GM19240 (cell line): ENCODE data around the gene CHST13.
"Not testable (repeated sequence)": the region's sequence is repeated elsewhere in the genome, so short reads cannot be mapped to it uniquely, and the experiment has no call there.

Experiments used
- DNase-seq: peaks from one replicate; pipeline ENCODE4 v3.0.0; 2011; ENCODE audit warnings: low spot score; ENCODE audit not compliant: insufficient read length

The CHST13 gene

DNA sequence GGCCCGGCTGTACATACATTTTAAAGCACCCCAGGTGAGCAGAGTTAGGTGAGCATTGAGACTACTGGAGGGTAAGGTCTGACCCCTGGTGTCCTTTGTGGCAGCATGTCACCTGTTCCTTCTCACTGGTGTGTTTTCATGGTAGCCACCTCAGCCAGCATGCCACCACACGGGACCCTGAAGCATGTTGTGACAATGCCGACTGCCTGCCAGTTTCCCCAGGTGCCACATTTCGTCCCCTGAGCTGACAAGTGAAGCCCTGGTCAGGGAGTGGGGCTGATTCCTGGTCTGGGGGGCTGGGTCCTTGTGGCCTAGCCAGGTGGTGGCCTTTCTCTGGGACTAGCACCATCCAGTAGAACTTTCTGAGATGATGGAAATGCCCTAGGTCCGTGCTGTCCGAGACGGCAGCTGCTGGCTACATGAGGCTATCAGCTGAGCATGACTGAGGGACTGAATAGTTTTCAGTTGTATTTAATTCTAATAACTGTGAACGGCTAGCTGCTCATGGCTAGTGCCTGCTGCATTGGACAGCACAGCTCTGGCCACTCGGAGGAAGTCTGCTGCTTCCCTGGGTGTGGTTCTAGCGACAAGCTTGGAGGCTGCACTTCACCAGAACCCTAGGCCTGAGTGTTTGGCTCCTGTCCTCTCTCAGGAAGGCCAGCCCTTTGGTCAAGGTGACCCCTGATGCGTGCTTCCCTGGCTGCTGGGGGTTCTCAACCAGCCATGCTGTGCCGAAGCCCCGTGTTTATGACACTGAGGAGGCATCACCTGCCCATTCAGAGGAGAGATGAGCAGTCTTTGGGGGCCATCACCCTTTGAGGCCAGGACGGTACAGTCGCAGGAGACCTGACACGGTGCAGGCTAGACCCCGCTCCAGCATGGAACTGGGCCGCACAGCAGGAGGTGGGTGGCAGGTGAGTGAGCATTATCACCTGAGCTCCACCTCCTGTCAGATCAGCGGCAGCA, 30.9 kb downstream of the CHST13 start:
- no peak for DNase-seq

DNA sequence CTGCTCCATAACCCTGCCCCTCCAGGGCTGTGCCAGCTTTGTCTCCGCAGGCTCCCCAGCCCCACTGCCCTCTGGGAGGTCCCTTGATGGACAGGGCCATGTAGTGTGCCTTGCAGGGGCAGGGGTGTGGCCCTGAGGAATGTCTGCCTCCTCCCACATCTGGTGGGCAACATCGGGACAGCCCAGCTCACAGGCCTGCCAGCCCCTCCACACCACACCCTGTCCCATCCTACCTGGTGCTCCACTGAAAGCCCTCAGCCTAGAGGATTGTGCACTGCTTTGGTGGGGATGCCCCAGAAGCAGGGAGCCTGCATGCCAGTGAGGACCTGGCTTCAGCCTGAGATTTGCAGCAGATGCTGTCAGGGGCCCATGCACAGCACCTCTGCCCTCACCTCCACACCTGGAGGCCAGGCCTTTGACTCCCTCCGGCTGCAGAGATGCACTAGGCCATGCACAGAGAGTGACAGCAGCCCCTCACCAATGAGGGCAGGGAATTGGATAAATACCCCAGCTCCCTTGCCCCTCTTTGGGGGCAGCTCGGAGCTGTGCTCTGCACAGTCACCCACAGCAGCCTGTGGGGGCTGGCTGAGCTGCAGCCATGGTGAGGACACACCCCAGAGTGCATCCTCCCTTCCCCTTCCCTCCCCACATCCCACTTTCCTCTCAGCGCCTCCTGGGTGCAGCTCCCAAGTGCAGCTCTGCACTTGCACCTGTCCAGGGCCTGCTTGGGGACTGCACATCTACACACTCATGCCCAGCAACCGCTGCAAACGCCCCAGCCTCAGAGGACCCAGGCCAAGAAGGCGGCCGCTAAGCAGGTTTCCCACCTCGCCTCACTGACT, 32.1 kb downstream of the CHST13 start:
- DNase-seq: no peak

DNA sequence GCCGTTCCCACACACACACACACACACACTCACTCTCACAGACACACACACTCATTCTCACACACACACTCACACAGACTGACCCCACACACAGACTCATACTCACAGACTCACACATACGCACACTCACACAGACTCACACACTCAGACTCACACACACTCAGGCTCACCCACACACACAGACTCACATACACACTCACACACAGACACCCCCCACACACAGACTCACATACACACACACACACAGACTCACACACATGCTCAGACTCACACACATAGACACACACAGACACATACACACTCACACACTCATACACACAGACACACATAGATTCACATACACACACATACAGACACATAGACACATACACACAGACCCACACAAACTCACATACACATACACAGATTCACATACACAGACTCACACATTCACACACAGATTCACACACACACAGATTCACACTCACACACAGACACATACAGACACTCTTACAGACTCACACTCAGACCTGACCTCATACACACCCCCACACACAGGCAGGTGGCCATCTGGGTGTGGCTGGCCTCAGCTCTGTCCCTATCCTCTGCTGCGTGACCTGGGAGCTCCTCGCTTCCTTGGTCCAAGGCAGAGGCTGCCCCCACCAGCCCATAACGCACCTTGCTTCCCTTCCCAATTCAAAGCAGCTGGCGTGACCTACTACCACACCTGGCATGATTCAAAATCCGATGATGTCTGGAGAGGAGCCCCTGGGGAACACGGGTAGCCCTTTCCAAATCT, 32.9 kb downstream of the CHST13 start:
- no peak for DNase-seq

DNA sequence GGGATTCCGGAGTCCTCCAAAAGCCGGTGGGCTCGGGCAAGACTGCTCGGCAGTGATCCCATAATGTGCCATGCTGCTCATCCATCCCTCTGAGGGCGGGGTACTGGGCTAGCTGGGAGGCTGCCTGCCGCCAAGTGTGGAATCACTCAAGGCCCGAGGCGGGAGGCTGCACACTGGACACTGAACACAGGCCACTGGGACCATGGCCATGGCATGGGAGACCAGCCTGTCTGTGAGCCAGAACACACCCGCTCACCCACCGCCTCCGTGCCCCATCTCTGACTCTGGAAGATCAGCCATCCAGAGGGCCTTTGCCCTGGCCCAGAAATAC, 33.4 kb downstream of the CHST13 start:
- no peak for DNase-seq

DNA sequence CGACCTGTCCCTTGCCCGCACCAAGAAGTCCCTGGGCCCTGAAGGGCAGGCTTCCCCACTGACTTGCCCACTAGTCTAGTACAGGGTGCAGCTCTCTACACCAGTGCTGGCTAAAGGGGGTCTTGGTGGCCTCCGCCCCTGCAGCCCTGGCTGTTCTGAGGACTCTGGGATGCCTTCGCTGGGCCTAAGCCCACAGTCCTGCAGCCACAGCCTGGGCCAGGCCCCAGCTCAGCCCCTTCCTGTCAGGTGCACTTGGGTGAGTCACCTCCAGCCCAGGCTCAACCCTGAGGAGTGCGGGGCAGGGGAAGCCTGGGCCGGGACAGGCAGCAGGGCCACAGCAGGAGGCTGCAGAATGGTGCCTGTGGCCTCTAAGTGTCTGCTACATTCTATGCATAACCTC, 33.8 kb downstream of the CHST13 start:
- no peak for DNase-seq

DNA sequence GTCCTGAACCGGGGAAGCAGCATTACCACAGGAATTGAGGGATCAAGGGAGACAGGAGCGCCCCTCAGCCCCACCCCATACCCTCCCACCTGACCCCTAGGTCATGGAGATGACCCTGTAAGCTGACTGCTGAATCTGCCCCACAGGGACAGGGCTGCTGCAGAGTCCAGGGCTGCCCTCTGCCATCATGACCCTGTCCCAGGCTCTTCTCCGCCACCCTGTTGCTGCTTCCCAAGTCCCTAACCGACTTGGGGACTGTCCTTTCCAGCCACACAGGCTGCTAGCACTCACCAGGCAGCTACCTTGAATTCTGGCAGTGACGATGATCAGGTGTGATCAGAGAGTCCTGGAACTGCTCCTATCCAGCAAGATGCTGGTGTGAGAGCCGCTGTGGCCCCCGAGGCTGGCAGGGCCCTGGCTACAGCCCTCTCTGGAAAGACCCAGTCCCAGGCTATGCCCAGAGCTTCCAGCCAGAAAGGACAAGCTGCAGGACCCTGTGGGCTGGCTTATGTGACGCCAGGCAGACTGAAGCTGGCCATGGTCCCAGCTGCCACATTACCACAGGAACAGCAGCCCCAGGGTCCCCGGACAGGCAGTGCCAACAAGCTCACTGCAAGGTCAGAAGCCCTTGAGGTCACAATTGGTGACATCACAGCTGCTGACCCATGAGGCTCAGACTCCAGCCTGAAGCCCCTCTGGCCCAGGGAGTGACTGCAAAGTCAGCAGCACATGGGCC, 34.5 kb downstream of the CHST13 start, which contains the start of gene C3orf22:
TSS of gene C3orf22 (minus strand) at position 597 of the 736 bp plus-strand sequence. CDS start 5,542 bp downstream, outside the sequence.
- DNase-seq: no peak

DNA sequence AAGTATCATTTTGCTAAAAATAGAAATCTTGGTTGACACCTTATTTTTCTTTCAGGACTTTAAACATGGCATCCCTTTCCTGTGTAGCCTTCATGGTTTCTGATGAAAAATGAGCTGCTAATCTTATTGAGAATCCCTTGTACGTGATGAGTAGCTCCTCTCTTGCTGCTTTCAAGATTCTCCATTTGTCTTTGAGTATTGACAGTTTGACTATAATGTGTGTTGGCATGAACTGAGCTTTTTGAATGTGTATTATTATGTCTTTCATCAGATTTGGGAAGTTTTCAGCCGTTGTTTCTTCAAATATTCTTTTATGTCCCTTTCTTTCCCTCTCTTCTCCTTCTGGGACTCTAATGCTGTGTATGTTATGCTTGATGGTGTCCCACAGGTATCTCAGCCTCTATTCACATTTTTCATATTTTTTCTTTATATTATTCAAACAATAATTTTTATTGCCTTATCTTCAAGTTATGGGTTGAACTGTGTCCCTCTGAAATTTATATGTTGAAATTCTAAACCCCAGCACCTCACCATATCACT, 38.9 kb downstream of the CHST13 start:
- DNase-seq: no peak

DNA sequence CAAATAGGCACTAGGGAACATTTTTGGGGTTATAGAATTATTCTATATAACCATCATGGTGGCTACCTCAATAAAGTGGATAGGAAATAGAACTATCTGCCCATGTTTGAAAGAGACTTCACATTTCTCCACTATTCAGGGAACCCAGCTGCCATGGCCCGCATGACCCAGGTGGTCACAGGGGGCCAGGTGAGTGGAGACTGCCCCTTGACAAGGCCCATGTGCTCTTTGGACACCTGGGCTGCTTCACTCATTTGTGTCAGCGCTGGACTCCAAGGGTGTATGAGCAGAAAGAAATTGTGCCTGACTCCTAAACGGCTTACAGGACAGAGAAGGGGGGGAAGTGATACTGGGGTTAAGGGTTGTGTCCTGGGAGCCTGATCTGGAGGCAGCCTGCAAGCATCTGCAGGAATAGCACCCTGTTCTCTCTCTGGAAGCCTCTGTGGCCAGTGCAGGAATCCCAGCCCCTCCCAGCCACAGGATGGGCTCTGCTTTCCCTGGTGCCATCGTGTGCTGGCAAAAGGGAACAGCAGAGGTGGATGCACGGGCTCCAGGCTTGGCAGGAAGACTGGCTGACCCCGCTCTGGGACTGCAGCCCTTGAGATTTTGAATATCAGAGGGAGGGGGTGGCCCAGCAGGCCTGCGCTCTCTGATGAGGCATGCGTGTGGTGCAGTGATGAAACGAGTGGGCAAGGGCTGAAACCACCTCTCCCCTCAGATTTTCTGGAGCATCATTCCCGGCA, 43.9 kb downstream of the CHST13 start:
- DNase-seq: no peak

DNA sequence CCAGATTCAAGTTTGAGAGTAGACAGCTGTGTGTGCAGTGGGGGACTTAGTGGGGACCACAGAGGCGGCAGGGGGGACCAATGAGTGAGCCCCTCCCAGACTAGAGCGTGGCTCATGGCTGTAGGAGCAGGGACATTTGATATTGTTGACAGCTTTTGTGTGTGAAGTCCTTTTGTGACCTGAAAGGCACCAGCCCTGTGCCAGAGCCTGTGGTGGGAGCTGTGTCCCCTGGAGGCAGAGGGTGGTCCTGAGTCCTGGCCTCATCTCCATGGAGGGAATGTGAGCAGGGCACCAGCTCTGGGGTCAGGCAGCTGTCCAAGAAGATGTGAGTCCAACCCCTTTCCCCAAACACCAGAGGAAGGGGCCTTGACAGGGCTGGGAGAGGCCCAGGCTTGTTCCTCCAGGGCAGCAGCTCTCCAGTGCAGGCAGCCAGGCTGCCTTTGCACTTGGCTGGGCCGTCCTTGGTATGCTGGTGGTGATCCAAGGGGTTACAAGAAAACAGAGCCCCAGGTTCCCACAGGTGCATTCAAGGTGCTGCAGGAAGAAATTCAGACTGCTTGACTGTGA, 44.9 kb downstream of the CHST13 start:
- no peak for DNase-seq

DNA sequence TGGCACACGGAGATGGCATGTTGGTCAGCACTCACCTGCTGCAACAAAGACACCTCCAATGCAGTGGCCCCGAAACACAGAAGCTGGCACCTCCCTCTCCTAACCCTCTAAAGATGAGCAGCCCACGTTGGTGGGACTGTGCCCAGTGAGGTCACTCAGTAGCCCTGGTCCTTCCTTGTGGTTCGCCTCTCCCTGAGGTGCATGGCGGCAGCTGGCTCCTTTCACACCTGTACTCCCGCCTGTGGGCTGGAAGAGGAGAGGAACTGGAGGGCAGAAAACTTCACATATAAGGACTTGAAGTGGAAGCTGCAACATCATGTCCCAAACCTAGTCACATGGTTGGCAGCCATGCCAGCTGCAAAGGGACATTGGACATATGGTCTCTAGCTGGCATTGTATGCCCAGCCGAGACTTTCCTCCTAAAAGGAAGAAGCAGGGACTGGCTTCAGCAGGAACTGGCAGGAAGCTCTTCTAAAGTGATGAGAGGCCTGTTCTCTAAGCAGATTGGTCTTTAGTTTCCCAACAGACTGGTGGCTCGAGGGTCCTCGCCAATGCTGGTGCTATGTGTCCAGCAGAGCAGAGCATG, 45.5 kb downstream of the CHST13 start:
- no peak for DNase-seq

DNA sequence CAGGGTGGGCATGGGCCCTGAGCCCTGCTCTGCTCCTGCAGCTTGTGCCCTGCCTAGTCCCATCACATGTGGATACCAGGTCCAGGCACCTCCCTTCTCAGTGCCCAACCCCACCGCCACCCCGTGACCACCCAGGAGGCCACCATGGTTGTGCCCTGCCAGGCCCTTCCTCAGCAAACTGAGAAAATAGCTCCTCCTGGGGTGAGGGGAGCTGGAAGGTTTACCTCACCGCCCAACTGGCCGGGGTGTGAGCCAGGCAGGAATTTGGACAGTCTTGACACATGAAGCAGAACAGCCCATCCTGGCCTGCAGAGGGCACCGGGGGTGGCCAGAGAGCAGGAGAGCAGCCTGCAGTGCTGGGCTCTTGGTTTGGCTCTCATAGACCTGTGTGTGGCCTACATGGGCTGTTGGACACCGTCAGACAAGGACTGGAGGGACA, 46.2 kb downstream of the CHST13 start:
- no peak for DNase-seq

DNA sequence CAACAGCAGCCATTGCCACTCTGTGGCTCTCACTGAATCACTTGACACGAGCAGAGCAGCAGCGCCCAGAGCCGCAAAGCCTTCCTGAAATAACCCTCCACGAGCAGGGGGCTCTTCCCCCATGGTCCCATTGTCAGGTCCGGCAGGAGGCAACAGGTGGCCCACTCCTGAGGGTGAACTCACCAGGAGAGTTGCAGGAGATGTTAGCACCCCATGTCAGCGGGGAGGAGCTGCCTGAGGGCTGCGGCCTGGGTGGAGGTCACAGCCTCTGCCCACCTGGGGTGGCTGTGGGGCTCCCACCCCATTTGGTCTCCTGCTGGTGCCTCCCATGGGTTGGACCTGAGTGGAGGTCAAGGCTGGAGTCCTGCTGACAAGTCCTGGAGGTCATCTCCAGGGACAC, 47.1 kb downstream of the CHST13 start:
- no peak for DNase-seq

DNA sequence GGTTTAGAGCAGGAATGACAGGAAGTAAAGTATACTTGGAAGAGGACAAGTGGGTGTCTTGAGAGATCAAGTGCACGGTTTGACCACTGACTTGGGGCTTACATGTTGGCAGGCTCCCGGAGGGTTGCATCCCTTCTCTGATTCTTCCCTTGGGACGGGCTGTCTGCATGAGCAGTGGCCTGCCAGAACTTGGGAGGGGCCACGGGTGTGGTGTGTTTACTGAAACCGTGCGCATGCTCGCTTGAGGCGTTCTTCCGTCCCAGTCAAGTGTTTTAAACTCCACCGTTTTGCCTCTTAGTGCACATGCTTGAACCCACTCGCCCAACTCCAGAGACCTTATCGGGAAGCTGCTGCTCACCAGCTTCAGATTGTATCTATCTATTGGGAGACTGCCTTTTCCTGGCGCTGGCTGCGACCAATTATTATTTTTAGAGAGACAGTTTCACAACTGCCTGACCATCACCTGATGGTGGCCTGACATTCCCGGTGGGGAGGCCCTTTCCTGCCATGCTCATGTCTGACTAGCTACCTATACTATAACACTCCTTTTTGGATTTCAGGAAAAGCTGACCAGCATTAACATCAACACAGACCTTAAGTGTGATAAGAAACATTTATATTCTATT, 49.6 kb downstream of the CHST13 start:
- no peak for DNase-seq

DNA sequence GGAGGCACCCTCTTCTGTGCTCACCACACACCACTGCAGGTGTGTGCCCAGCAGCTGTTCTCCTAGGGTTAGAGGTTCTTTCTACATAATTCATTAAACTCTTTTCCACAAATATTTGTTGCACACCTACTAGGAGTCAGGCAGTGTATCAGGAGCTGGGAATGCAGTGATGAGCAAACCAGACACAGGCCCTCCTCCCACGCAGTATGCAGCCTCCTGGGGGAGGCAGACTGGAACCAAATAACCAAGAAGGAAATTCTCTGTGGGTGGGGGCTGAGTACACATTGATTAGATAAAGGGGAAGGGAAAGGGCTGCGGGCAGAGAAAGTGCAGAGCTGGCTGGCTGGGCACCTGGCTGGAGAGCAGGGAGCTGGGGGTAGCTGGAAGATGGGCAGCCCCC, 53.3 kb downstream of the CHST13 start:
- no peak for DNase-seq

DNA sequence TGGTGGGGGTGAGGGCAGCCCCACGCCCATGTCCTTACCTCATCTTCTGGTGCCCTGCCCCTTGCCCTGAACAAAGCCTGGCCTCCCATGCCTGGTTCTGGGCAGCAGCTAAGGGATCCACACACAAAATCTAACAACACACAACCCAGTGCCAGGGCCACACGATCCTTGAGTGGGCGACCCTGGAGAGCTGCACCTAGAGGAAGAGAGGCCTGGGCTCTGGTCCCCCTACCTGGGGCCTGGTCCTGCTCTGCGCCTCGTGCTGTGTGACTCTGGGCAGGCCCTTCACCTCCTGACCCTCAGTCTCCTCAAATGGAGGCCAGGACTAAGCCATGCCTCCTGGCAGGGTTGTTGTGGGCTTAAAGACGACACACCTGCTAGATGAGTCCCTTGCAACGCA, 54.7 kb downstream of the CHST13 start:
- DNase-seq: no peak

DNA sequence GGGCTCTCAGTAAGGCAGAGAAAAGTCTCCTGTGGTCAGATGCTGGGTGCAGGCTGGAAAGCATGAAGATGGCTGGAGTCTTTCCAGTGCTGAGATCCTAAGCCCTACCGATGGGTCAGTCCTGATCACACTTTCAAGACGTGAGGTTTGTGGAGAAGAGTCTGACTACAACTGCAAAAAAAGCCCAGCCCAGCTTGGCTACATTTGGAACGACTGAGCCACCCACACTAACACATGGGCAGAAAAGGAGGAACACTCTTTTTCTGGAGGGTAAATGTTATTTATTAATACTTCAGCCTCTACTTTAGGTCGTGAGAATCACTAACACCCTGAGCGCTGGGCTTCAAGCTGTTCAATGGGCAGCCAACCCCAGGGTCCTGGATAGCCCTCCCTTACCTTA, 56.8 kb downstream of the CHST13 start:
- no peak for DNase-seq

DNA sequence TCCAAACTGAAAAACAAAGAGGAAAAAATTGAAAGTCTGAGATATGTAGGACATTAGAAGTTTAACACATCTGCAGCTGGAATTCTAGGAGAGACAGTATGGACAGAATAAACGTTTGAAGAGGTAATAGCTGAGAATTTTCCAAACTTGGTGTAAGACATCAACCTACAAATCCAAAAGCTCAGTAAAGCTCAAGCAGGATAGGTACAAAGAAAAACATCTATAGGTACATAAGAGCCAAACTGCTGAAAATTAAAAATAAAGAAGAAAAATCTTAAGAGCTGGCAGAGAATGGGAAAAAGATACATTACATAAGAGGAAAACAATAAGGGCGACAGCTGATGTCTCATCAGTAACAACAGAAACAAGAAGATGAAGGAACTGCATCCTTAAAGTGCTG, 57.6 kb downstream of the CHST13 start:
- DNase-seq: no peak

DNA sequence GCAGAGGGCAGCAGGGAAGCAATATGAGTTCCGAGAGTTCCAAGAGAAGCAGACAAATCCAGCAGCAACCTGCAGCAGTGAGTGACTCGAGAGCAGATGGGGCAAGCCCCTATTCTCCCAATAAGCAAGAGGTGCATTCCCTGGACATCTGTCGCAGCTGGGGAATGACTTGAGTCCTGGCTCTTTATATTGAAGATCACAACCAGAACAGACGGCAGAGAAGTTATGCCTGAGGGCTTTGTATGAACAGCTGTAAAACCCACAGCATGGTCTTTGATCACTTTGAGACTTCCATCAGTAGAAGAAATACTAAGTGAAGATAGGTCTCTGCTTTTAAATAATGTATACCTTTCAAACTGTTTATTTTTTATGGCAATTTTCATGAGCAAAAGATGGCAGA, 58.4 kb downstream of the CHST13 start:
- no peak for DNase-seq

DNA sequence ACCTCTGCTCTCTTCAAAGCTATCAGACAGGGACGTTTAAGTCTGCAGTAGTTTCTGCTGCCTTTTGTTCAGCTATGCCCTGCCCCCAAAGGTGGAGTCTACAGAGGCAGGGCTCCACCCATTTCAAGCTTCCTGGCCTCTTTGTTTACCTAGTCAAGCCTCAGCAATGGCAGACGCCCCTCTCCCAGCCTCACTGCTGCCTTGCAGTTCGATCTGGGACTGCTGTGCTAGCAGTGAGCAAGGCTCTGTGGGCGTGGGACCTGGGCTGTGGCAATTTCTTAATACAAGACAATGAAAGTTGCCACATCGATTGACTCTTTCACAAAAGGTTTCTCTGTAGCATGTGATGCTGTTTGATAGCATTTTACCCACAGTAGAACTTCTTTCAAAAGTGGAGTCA, 67.6 kb downstream of the CHST13 start:
- DNase-seq: not testable (repeated sequence)
